Activated T-cell treated with anti-CD3 and anti-CD28 coated beads, Interleukin-2, amount 50 U/mL, for 72 hours (primary cell): ENCODE data around the gene TSPEAR. TPM values are rescaled to one million over a fixed set of nuclear protein-coding genes. Genes with fewer than 3 reads are reported as not detected.
"Not testable (repeated sequence)": the region's sequence is repeated elsewhere in the genome, so short reads cannot be mapped to it uniquely, and the experiment has no call there.

Experiments used
- ATAC-seq, 2 donors: fragments of 150-1000 bp; cut with Tn5 transposase; replicated peaks in 1 of 2; 2 replicates each; pipeline ENCODE4 v1.10.0; 2021; ENCODE audit warnings: moderate library complexity in 2 of 2, mild to moderate bottlenecking in 1 of 2
- DNase-seq, 2 donors: peaks; one replicate each; pipeline ENCODE4 v3.0.0; 2021 to 2022; ENCODE audit warnings: mixed read lengths in 1 of 2
- H3K27ac Mint-ChIP-seq: one replicate; pipeline ENCODE4 v1.8.0; 2022; ENCODE audit warnings: mild to moderate bottlenecking, moderate library complexity, mixed read lengths
- H3K27me3 Mint-ChIP-seq: one replicate; pipeline ENCODE4 v1.8.0; 2022; ENCODE audit warnings: low read depth, mixed read lengths
- H3K36me3 Mint-ChIP-seq, 2 donors: one replicate each; pipeline ENCODE4 v1.8.0; 2022; ENCODE audit warnings: mixed read lengths in 2 of 2, mild to moderate bottlenecking in 1 of 2; ENCODE audit not compliant: insufficient read depth in 2 of 2
- H3K4me1 Mint-ChIP-seq: one replicate; pipeline ENCODE4 v1.8.0; 2022; ENCODE audit warnings: low read depth, mixed read lengths
- H3K4me3 Mint-ChIP-seq, 2 donors: one replicate each; pipeline ENCODE4 v1.8.0; 2022; ENCODE audit warnings: mild to moderate bottlenecking in 2 of 2, mixed read lengths in 2 of 2, moderate library complexity in 2 of 2
- H3K9me3 Mint-ChIP-seq, 2 donors: one replicate each; pipeline ENCODE4 v1.8.0; 2022; ENCODE audit warnings: mixed read lengths in 2 of 2
- total RNA-seq, 2 donors: library from RNA; stranded (reverse); gene quantifications; one replicate each; pipeline ENCODE4 v1.2.3, GENCODE V29; 2022

TSPEAR gene
- total RNA-seq, 2 donors from 2014 or later, result not detected

- H3K4me1 Mint-ChIP-seq, result peaks cover 23% of the 10 kb centered on the region
- no peak overlapping the region for H3K27ac Mint-ChIP-seq
- peaks cover 8% of the 10 kb centered on the region for H3K27me3 Mint-ChIP-seq
- DNase-seq (no peak), ATAC-seq (no peak)
- no peak overlapping the region for H3K4me3 Mint-ChIP-seq
- H3K9me3 Mint-ChIP-seq, result peaks cover 0 to under 1% of the 10 kb centered on the region in 2 donors
- peaks cover 2% of the 10 kb centered on the region in 2 donors for H3K36me3 Mint-ChIP-seq
Observed at GRCh38 chr21:44687671-44688070, 23.7 kb downstream of the TSPEAR start.

- Mint-ChIP-seq H3K27ac (no peak overlapping the region), H3K27me3 (peaks cover 8% of the 10 kb centered on the region), H3K4me3 (no peak overlapping the region), H3K4me1 (peaks cover 23% of the 10 kb centered on the region), H3K9me3 (no peaks in the 10 kb centered on the region), H3K36me3 (no peaks in the 10 kb centered on the region)
- no peak for DNase-seq
- no peak for ATAC-seq
Observed at GRCh38 chr21:44686843-44687561, 24.4 kb downstream of the TSPEAR start.

- ATAC-seq (peak; percentile 65 to 79), DNase-seq (no peak)
- peaks cover 15% of the 10 kb centered on the region for H3K4me1 Mint-ChIP-seq
- H3K27ac Mint-ChIP-seq, result no peak overlapping the region
- no peaks in the 10 kb centered on the region for H3K36me3 Mint-ChIP-seq
- H3K4me3 Mint-ChIP-seq, result peak overlapping the region in 1 of 2 donors; percentile 38
- no peaks in the 10 kb centered on the region for H3K9me3 Mint-ChIP-seq
- peaks cover 8% of the 10 kb centered on the region for H3K27me3 Mint-ChIP-seq
Observed at GRCh38 chr21:44686000-44686781, 25.2 kb downstream of the TSPEAR start.

GRCh38 chr21:44685050-44685449, 26.3 kb downstream of the TSPEAR start:
- not testable (repeated sequence) for DNase-seq, ATAC-seq, H3K9me3 Mint-ChIP-seq, H3K27ac Mint-ChIP-seq, H3K4me3 Mint-ChIP-seq, H3K27me3 Mint-ChIP-seq, H3K36me3 Mint-ChIP-seq
- H3K4me1 Mint-ChIP-seq, result peaks cover 14% of the 10 kb centered on the region

GRCh38 chr21:44684483-44684882, 26.9 kb downstream of the TSPEAR start:
- no peak for ATAC-seq
- no peaks in the 10 kb centered on the region for H3K9me3 Mint-ChIP-seq
- no peak overlapping the region for H3K4me3 Mint-ChIP-seq
- DNase-seq, result no peak
- peaks cover 8% of the 10 kb centered on the region for H3K27me3 Mint-ChIP-seq
- no peak overlapping the region for H3K27ac Mint-ChIP-seq
- H3K4me1 Mint-ChIP-seq, result peaks cover 14% of the 10 kb centered on the region
- H3K36me3 Mint-ChIP-seq, result no peaks in the 10 kb centered on the region

GRCh38 chr21:44684077-44684476, 27.3 kb downstream of the TSPEAR start:
- ATAC-seq (no peak), DNase-seq (no peak)
- Mint-ChIP-seq H3K4me1 (peaks cover 14% of the 10 kb centered on the region), H3K27me3 (peaks cover 8% of the 10 kb centered on the region), H3K9me3 (no peaks in the 10 kb centered on the region), H3K36me3 (no peaks in the 10 kb centered on the region), H3K4me3 (no peak overlapping the region), H3K27ac (peak overlapping the region; percentile 27)

GRCh38 chr21:44682580-44683151, 28.7 kb downstream of the TSPEAR start:
- DNase-seq, result no peak
- ATAC-seq, result no peak
- Mint-ChIP-seq H3K27ac (no peak overlapping the region), H3K9me3 (no peaks in the 10 kb centered on the region), H3K4me1 (peaks cover 14% of the 10 kb centered on the region), H3K27me3 (peaks cover 8% of the 10 kb centered on the region), H3K36me3 (no peaks in the 10 kb centered on the region), H3K4me3 (no peak overlapping the region)

- H3K4me3 Mint-ChIP-seq, result no peak within 1 kb of the TSS
- no peaks in the 10 kb centered on the region for H3K36me3 Mint-ChIP-seq
- peaks cover 8% of the 10 kb centered on the region for H3K27me3 Mint-ChIP-seq
- H3K27ac Mint-ChIP-seq, result no peak within 1 kb of the TSS
- ATAC-seq, result no peak
- H3K9me3 Mint-ChIP-seq, result no peaks in the 10 kb centered on the region
- peaks cover 14% of the 10 kb centered on the region for H3K4me1 Mint-ChIP-seq
- no peak for DNase-seq
Observed at GRCh38 chr21:44681861-44682579, 29.4 kb downstream of the TSPEAR start, which contains the start of gene KRTAP12-1. Gene KRTAP12-1, minus strand, starts transcription at chr21:44682163. Its CDS starts 40 bp downstream, at chr21:44682123.

GRCh38 chr21:44681152-44681551, 30.2 kb downstream of the TSPEAR start:
- Mint-ChIP-seq H3K9me3 (no peaks in the 10 kb centered on the region), H3K27ac (no peak overlapping the region)
- no peak for DNase-seq

GRCh38 chr21:44677881-44678280, 33.5 kb downstream of the TSPEAR start:
- ATAC-seq, result no peak
- H3K4me3 Mint-ChIP-seq, result no peak overlapping the region
- H3K9me3 Mint-ChIP-seq, result peaks cover 1 to 3% of the 10 kb centered on the region in 2 donors
- no peak overlapping the region for H3K27ac Mint-ChIP-seq
- H3K27me3 Mint-ChIP-seq, result no peaks in the 10 kb centered on the region
- H3K36me3 Mint-ChIP-seq, result peaks cover 1 to 4% of the 10 kb centered on the region in 2 donors
- no peak for DNase-seq
- H3K4me1 Mint-ChIP-seq, result no peaks in the 10 kb centered on the region

More at GRCh38 chr21:44681152-44681551, 30.2 kb downstream of the TSPEAR start:
- Mint-ChIP-seq H3K27me3 (peaks cover 8% of the 10 kb centered on the region), H3K4me1 (peaks cover 8% of the 10 kb centered on the region), H3K36me3 (no peaks in the 10 kb centered on the region), H3K4me3 (no peak overlapping the region)
- ATAC-seq, result no peak

- Mint-ChIP-seq H3K4me1 (no peaks in the 10 kb centered on the region), H3K9me3 (peaks cover 9 to 15% of the 10 kb centered on the region in 2 donors), H3K27me3 (no peaks in the 10 kb centered on the region), H3K4me3 (no peak overlapping the region), H3K27ac (no peak overlapping the region), H3K36me3 (peaks cover 12 to 19% of the 10 kb centered on the region in 2 donors)
- ATAC-seq (no peak), DNase-seq (no peak)
Observed at GRCh38 chr21:44671911-44672310, 39.5 kb downstream of the TSPEAR start.

GRCh38 chr21:44670642-44671432, 40.5 kb downstream of the TSPEAR start:
- no peak for ATAC-seq
- H3K4me3 Mint-ChIP-seq, result no peak overlapping the region
- no peaks in the 10 kb centered on the region for H3K4me1 Mint-ChIP-seq

More at GRCh38 chr21:44670642-44671432, 40.5 kb downstream of the TSPEAR start:
- no peak for DNase-seq
- peaks cover 12 to 19% of the 10 kb centered on the region in 2 donors for H3K36me3 Mint-ChIP-seq
- no peaks in the 10 kb centered on the region for H3K27me3 Mint-ChIP-seq
- peaks cover 9 to 15% of the 10 kb centered on the region in 2 donors for H3K9me3 Mint-ChIP-seq
- no peak overlapping the region for H3K27ac Mint-ChIP-seq
